Nephron progenitor cell (in vitro differentiated cells): ENCODE results near the gene CHAF1B.

ENCODE experiments used
- DNase-seq: peaks from one replicate; pipeline ENCODE4 v3.0.0; 2021
- H3K27ac Mint-ChIP-seq: 2 replicates; pipeline ENCODE4 v1.8.0; 2021; ENCODE audit warnings: mild to moderate bottlenecking, moderate library complexity, mixed read lengths
- H3K27me3 Mint-ChIP-seq: 2 replicates; pipeline ENCODE4 v1.8.0; 2021; ENCODE audit warnings: mild to moderate bottlenecking, low read depth, mixed read lengths; ENCODE audit not compliant: poor library complexity
- H3K36me3 Mint-ChIP-seq: 2 replicates; pipeline ENCODE4 v1.8.0; 2021; ENCODE audit warnings: low read depth, mixed read lengths
- H3K4me1 Mint-ChIP-seq: 2 replicates; pipeline ENCODE4 v1.8.0; 2021; ENCODE audit warnings: mixed read lengths
- H3K4me3 Mint-ChIP-seq: 2 replicates; pipeline ENCODE4 v1.8.0; 2021; ENCODE audit warnings: mild to moderate bottlenecking, moderate library complexity, mixed read lengths
- H3K9me3 Mint-ChIP-seq: 2 replicates; pipeline ENCODE4 v1.8.0; 2021; ENCODE audit warnings: mild to moderate bottlenecking, moderate library complexity, mixed read lengths
- CTCF ChIP-seq: fragments of 200-600 bp; sonication (generic); IDR thresholded peaks from 2 replicates; pipeline ENCODE4 v1.5.0; 2021; ENCODE audit warnings: antibody characterized with exemption

The CHAF1B gene

DNA sequence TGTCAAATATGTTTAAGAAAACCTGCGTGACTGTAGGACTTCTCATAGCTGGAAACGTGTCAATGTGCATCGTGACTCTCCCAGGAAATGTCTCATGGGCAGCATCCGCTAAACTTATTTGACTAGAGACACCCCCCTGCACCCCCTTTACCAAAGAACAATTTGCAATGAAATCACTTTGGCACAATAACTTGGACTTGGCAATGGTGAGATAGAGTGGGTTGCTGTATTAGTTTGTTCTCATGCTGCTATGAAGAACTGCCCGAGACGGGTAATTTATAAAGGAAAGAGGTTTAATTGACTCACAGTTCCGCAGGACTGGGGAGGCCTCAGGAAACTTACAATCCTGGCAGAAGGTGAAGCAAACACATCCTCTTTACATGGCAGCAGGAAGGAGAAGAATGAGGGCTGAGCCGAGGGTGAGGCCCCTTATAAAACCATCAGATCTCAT is 80.9 kb downstream of the CHAF1B start:
- peaks cover 41% of the 10 kb centered on the region for H3K4me1 Mint-ChIP-seq
- H3K4me3 Mint-ChIP-seq: no peak overlapping the region
- peaks cover 31% of the 10 kb centered on the region for H3K27me3 Mint-ChIP-seq
- H3K36me3 Mint-ChIP-seq: peaks cover 3% of the 10 kb centered on the region
- H3K27ac Mint-ChIP-seq: no peak overlapping the region
- peaks cover 8% of the 10 kb centered on the region for H3K9me3 Mint-ChIP-seq
- DNase-seq: no peak
- no peak for TF ChIP-seq CTCF
